B cell (primary cell): ENCODE measurements around the gene NAA15. TPM values are rescaled to one million over a fixed set of nuclear protein-coding genes. Genes with fewer than 3 reads are reported as not detected.

Experiments
- ATAC-seq: fragments of 200-7000 bp; cut with Tn5 transposase; one replicate; pipeline ENCODE4 v1.10.0; 2021; ENCODE audit warnings: low read depth, mild to moderate bottlenecking, moderate number of reproducible peaks, moderate library complexity
- CTCF ChIA-PET: fragments of 350-600 bp; sonication (Branson Sonifier 250); formaldehyde crosslinking; loops from one replicate; lab custom pipeline; 2021; ENCODE audit warnings: antibody characterized with exemption, inconsistent platforms; lab: Charles Lee
- POLR2A ChIA-PET: fragments of 350-600 bp; sonication (Branson Sonifier 250); formaldehyde crosslinking; loops from one replicate; lab custom pipeline; 2021; ENCODE audit warnings: antibody characterized with exemption; lab: Charles Lee
- DNase-seq: peaks from one replicate; pipeline ENCODE4 v3.0.0; 2013
- H2AFZ ChIP-seq: 2 replicates; pipeline ENCODE4 v1.6.1; 2012; ENCODE audit warnings: mild to moderate bottlenecking, low read depth, low read length; ENCODE audit not compliant: insufficient read depth, poor library complexity, severe bottlenecking
- H3K27ac ChIP-seq, 2 donors: 1 replicate in 1 of 2; 2 replicates in 1 of 2; pipeline ENCODE4 v1.5.1; 2012 to 2013; ENCODE audit warnings: low read length in 2 of 2, mild to moderate bottlenecking in 2 of 2, moderate library complexity in 1 of 2
- H3K27me3 ChIP-seq, 4 experiments: fragments of 200-600 bp in 1 of 4; sonication (generic) in 1 of 4; replicated peaks in 1 of 4; 1 replicate in 2 of 4; 2 replicates in 2 of 4; pipeline versions ENCODE4 v1.6.1 to v1.7.0; 2013 to 2016; ENCODE audit warnings: low read length in 3 of 4, mild to moderate bottlenecking in 2 of 4, mixed read lengths in 1 of 4, moderate library complexity in 1 of 4; ENCODE audit not compliant: insufficient read depth in 4 of 4, control insufficient read depth in 3 of 4; ENCODE audit errors: control extremely low read depth in 1 of 4
- H3K36me3 ChIP-seq, 2 experiments: replicated peaks in 1 of 2; 1 replicate in 1 of 2; 2 replicates in 1 of 2; pipeline versions ENCODE4 v1.6.1 to v1.7.1; 2013; ENCODE audit warnings: low read length in 1 of 2; ENCODE audit not compliant: insufficient read depth in 2 of 2, control insufficient read depth in 1 of 2; ENCODE audit errors: control extremely low read depth in 1 of 2, extremely low read depth in 1 of 2
- H3K4me1 ChIP-seq, 2 donors: fragments of 200-600 bp in 1 of 2; sonication (generic) in 1 of 2; 1 replicate in 1 of 2; 2 replicates in 1 of 2; pipeline versions ENCODE4 v1.5.1 to v1.6.1; 2013 to 2017; ENCODE audit warnings: low read length in 2 of 2; ENCODE audit not compliant: control insufficient read depth in 2 of 2, insufficient read depth in 2 of 2
- H3K4me2 ChIP-seq: replicated peaks from 2 replicates; pipeline ENCODE3; 2012; ENCODE audit warnings: mild to moderate bottlenecking, low read depth, low read length; ENCODE audit not compliant: poor library complexity, severe bottlenecking
- H3K4me3 ChIP-seq, 5 experiments: fragments of 200-600 bp in 1 of 5; sonication (generic) in 1 of 5; 1 replicate in 3 of 5; 2 replicates in 2 of 5; pipeline versions ENCODE4 v1.5.1 to v1.7.0; 2011 to 2016; ENCODE audit warnings: low read length in 4 of 5, mild to moderate bottlenecking in 4 of 5, low read depth in 2 of 5, control low read depth in 1 of 5, moderate library complexity in 1 of 5; ENCODE audit not compliant: insufficient read depth in 1 of 5; ENCODE audit errors: control extremely low read depth in 1 of 5, extremely low read depth in 1 of 5
- H3K79me2 ChIP-seq: fragments of 200-600 bp; sonication (generic); one replicate; pipeline ENCODE4 v1.6.0; 2016; ENCODE audit warnings: low read length; ENCODE audit not compliant: control insufficient read depth, insufficient read depth
- H3K9ac ChIP-seq: fragments of 200-600 bp; sonication (generic); 2 replicates; pipeline ENCODE4 v1.6.1; 2017; ENCODE audit warnings: mild to moderate bottlenecking, low read length, moderate library complexity
- H3K9me3 ChIP-seq, 3 donors: one replicate each; pipeline versions ENCODE4 v1.6.1 to v1.7.1; 2013; ENCODE audit warnings: low read length in 2 of 3; ENCODE audit not compliant: control insufficient read depth in 2 of 3, insufficient read depth in 1 of 3; ENCODE audit errors: control extremely low read depth in 1 of 3
- H4K20me1 ChIP-seq: 2 replicates; pipeline ENCODE4 v1.6.0; 2012; ENCODE audit warnings: mild to moderate bottlenecking, low read length; ENCODE audit not compliant: insufficient read depth, control insufficient read depth, poor library complexity, severe bottlenecking
- H3K27ac Mint-ChIP-seq: one replicate; pipeline ENCODE4 v1.8.0; 2021; ENCODE audit warnings: mixed read lengths
- H3K27me3 Mint-ChIP-seq: one replicate; pipeline ENCODE4 v1.8.0; 2021; ENCODE audit warnings: mixed read lengths
- H3K4me1 Mint-ChIP-seq: one replicate; pipeline ENCODE4 v1.8.0; 2021; ENCODE audit warnings: mixed read lengths
- H3K4me3 Mint-ChIP-seq: one replicate; pipeline ENCODE4 v1.8.0; 2021; ENCODE audit warnings: mixed read lengths
- H3K9me3 Mint-ChIP-seq: one replicate; pipeline ENCODE4 v1.8.0; 2022; ENCODE audit warnings: mixed read lengths; ENCODE audit not compliant: insufficient read depth
- EZH2 ChIP-seq: IDR thresholded peaks from 2 replicates; pipeline ENCODE4 v1.6.1; 2012; ENCODE audit warnings: borderline replicate concordance, low read depth, mild to moderate bottlenecking, moderate library complexity, low read length; ENCODE audit not compliant: insufficient read depth, poor library complexity, severe bottlenecking
- WGBS: methylation state at CpG from one replicate; pipeline ENCODE4 v1.1.5; 2013; ENCODE audit warnings: missing lambda C conversion rate; ENCODE audit not compliant: insufficient coverage; 5-methylcytosine and 5-hydroxymethylcytosine counted together
- intact Hi-C: fragments of 100-400 bp; cut with micrococcal nuclease; formaldehyde crosslinking; loops from one replicate; pipeline ENCODE4 v1.10.0; 2022
- polyA plus RNA-seq: library from polyadenylated mRNA; depleted of rRNA; stranded (reverse); fragments of >200 nt; gene quantifications from 2 replicates; pipeline ENCODE4 v1.2.3, GENCODE V29; 2012
- total RNA-seq, 2 donors: library from RNA; stranded (reverse); fragments of 120-200 nt in 1 of 2; gene quantifications; 1 replicate in 1 of 2; 2 replicates in 1 of 2; pipeline versions ENCODE4 v1.2.3 to v1.2.4, GENCODE V29; 2013 to 2022
- TF ChIP-seq, protein P1 (sequence below): fragments of 200-600 bp; IDR thresholded peaks from one replicate; pipeline ENCODE4 v1.8.0; 2022; ENCODE audit warnings: antibody characterized with exemption, mild to moderate bottlenecking

Gene NAA15
- total and polyA plus RNA-seq, 2 donors (not counting 1 experiment from before 2014, with no cell fraction given) = 10.0 to 56.7 TPM

GRCh38 chr4:139420652-139421051 is 119.3 kb downstream of the NAA15 start:
- H2AFZ ChIP-seq = no peak overlapping the region
- H3K27ac ChIP-seq = no peak overlapping the region
- POLR2A ChIA-PET = no interaction called here
- Mint-ChIP-seq H3K27me3 (no peaks in the 10 kb centered on the region), H3K4me1 (peaks cover 15% of the 10 kb centered on the region), H3K27ac (no peak overlapping the region), H3K9me3 (peaks cover 3% of the 10 kb centered on the region), H3K4me3 (no peak overlapping the region)
- no CpG with 5 or more reads among the region's 1 CpG for WGBS
- no peaks in the 10 kb centered on the region for H3K36me3 ChIP-seq
- TF ChIP-seq, protein P1, sequence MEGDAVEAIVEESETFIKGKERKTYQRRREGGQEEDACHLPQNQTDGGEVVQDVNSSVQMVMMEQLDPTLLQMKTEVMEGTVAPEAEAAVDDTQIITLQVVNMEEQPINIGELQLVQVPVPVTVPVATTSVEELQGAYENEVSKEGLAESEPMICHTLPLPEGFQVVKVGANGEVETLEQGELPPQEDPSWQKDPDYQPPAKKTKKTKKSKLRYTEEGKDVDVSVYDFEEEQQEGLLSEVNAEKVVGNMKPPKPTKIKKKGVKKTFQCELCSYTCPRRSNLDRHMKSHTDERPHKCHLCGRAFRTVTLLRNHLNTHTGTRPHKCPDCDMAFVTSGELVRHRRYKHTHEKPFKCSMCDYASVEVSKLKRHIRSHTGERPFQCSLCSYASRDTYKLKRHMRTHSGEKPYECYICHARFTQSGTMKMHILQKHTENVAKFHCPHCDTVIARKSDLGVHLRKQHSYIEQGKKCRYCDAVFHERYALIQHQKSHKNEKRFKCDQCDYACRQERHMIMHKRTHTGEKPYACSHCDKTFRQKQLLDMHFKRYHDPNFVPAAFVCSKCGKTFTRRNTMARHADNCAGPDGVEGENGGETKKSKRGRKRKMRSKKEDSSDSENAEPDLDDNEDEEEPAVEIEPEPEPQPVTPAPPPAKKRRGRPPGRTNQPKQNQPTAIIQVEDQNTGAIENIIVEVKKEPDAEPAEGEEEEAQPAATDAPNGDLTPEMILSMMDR = no peak
- TF ChIP-seq EZH2 = no peak
- DNase-seq (no peak), ATAC-seq (no peak)
- H3K79me2 ChIP-seq = no peaks in the 10 kb centered on the region
- no peaks in the 10 kb centered on the region for H3K27me3 ChIP-seq
- H3K4me3 ChIP-seq = no peak overlapping the region
- H3K4me2 ChIP-seq = no peak overlapping the region
- H3K4me1 ChIP-seq = peaks cover 13 to 14% of the 10 kb centered on the region in 2 donors
- H3K9me3 ChIP-seq = peaks cover 0 to 10% (median 2%) of the 10 kb centered on the region in 3 donors
- H3K9ac ChIP-seq = no peak overlapping the region
- CTCF ChIA-PET = interaction anchor here (0.7 to 1.2 kb wide), 2 partner anchors 91 to 390 kb away, joined by 3 read pairs; no protein-coding TSS in a partner anchor
- intact Hi-C loops = no loop called here
- H4K20me1 ChIP-seq = peaks cover 3% of the 10 kb centered on the region

GRCh38 chr4:139436122-139436521 is 134.8 kb downstream of the NAA15 start:
- H3K27ac Mint-ChIP-seq = no peak overlapping the region
- H3K27me3 Mint-ChIP-seq = no peaks in the 10 kb centered on the region
- H3K4me1 ChIP-seq = peaks cover 0 to 3% of the 10 kb centered on the region in 2 donors
- TF ChIP-seq, protein P1 = no peak
- no peak for TF ChIP-seq EZH2
- no peak overlapping the region for H3K4me3 Mint-ChIP-seq
- H3K9ac ChIP-seq = no peak overlapping the region
- H3K4me2 ChIP-seq = peak overlapping the region; percentile 33
- H3K27ac ChIP-seq = no peak overlapping the region
- H2AFZ ChIP-seq = no peak overlapping the region
- no peaks in the 10 kb centered on the region for H3K36me3 ChIP-seq
- DNase-seq = no peak
- peaks cover 4 to 32% (median 23%) of the 10 kb centered on the region in 3 donors for H3K9me3 ChIP-seq
- intact Hi-C loops = no loop called here
- 95% methylated on average over 12 of the region's 23 CpGs for WGBS
- ChIA-PET POLR2A (interaction anchor here (0.5 to 0.8 kb wide), 2 partner anchors 17 to 35 kb away, joined by 7 read pairs; no protein-coding TSS in a partner anchor), CTCF (interaction anchor here (0.9 kb wide), 1 partner anchor 20 kb away, joined by 3 read pairs; no protein-coding TSS in a partner anchor)
- no peaks in the 10 kb centered on the region for H4K20me1 ChIP-seq
- H3K4me3 ChIP-seq = no peak overlapping the region
- ATAC-seq = no peak
- peaks cover 12% of the 10 kb centered on the region for H3K4me1 Mint-ChIP-seq
- no peaks in the 10 kb centered on the region for H3K79me2 ChIP-seq
- H3K9me3 Mint-ChIP-seq = peaks cover 27% of the 10 kb centered on the region
- no peaks in the 10 kb centered on the region for H3K27me3 ChIP-seq
